Measurements from ENCODE around the gene PTN.

PTN gene

GRCh38 chr7:137354961-137355360 lies 11.4 kb upstream of the PTN start:
- Histone ChIP-seq H3K9me3 (ENCODE audit: control insufficient read depth in 5 of 5, low read length in 5 of 5) (peaks cover 0 to 10% (median 9%) of the 10 kb centered on the region in 5 donors), H3K36me3 (ENCODE audit: control insufficient read depth in 5 of 5, insufficient read depth in 5 of 5, low read length in 5 of 5) (no peaks in the 10 kb centered on the region), H3K4me1 (ENCODE audit: control insufficient read depth in 5 of 5, insufficient read depth in 5 of 5, low read length in 5 of 5) (peaks cover 0 to 2% (median 0%) of the 10 kb centered on the region in 5 donors), H3K9ac (ENCODE audit: low read length in 5 of 5) (no peak overlapping the region), H3K27me3 (ENCODE audit: control insufficient read depth in 5 of 5, insufficient read depth in 4 of 5, low read length in 5 of 5) (no peaks in the 10 kb centered on the region), H3K27ac (ENCODE audit: low read depth, low read length) (no peak overlapping the region), H3K4me3 (ENCODE audit: low read depth in 1 of 5, low read length in 5 of 5) (no peak overlapping the region)

- H3K9me3 ChIP-seq (ENCODE audit: control insufficient read depth in 5 of 5, low read length in 5 of 5) = peaks cover 0 to 7% (median 4%) of the 10 kb centered on the region in 5 donors
- H3K27me3 ChIP-seq (ENCODE audit: control insufficient read depth in 5 of 5, insufficient read depth in 4 of 5, low read length in 5 of 5) = no peaks in the 10 kb centered on the region
- H3K4me1 ChIP-seq (ENCODE audit: control insufficient read depth in 5 of 5, insufficient read depth in 5 of 5, low read length in 5 of 5) = peaks cover 0 to 2% (median 0%) of the 10 kb centered on the region in 5 donors
- no peak overlapping the region for H3K27ac ChIP-seq (ENCODE audit: low read depth, low read length)
- no peaks in the 10 kb centered on the region for H3K36me3 ChIP-seq (ENCODE audit: control insufficient read depth in 5 of 5, insufficient read depth in 5 of 5, low read length in 5 of 5)
- H3K9ac ChIP-seq (ENCODE audit: low read length in 5 of 5) = no peak overlapping the region
- H3K4me3 ChIP-seq (ENCODE audit: low read depth in 1 of 5, low read length in 5 of 5) = no peak overlapping the region
Measured at GRCh38 chr7:137354396-137354795, 10.9 kb upstream of the PTN start.

DNA sequence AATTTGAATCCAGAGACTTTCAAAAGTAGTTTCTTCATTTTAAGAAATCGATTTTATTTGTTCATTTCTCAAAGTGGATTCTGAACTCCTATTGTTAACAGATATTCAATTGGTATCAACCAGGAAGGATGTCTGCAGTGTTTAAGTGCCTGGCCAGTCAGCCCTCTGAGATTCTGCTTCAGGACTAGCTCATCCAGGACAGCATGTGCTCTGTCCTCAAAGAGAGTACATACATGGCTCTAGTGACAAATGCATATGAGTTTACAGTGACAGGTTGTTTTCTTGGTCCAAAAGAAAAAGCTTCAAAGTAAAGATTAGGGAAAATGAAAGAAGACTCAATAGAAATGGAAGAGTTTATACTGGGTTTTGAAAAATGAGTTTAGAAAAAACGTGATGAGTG lies 8.4 kb upstream of the PTN start:
- no peaks in the 10 kb centered on the region for H3K36me3 ChIP-seq (ENCODE audit: control insufficient read depth in 5 of 5, insufficient read depth in 5 of 5, low read length in 5 of 5)
- H3K27ac ChIP-seq (ENCODE audit: low read depth, low read length) = no peak overlapping the region
- no peaks in the 10 kb centered on the region for H3K9me3 ChIP-seq (ENCODE audit: control insufficient read depth in 5 of 5, low read length in 5 of 5)
- no peak overlapping the region for H3K4me3 ChIP-seq (ENCODE audit: low read depth in 1 of 5, low read length in 5 of 5)
- peaks cover 0 to 2% (median 0%) of the 10 kb centered on the region in 5 donors for H3K4me1 ChIP-seq (ENCODE audit: control insufficient read depth in 5 of 5, insufficient read depth in 5 of 5, low read length in 5 of 5)
- H3K9ac ChIP-seq (ENCODE audit: low read length in 5 of 5) = no peak overlapping the region
- no peaks in the 10 kb centered on the region for H3K27me3 ChIP-seq (ENCODE audit: control insufficient read depth in 5 of 5, insufficient read depth in 4 of 5, low read length in 5 of 5)

- Histone ChIP-seq H3K27me3 (ENCODE audit: control insufficient read depth in 5 of 5, insufficient read depth in 4 of 5, low read length in 5 of 5) (peaks cover 0 to 8% (median 5%) of the 10 kb centered on the region in 5 donors), H3K9me3 (ENCODE audit: control insufficient read depth in 5 of 5, low read length in 5 of 5) (no peaks in the 10 kb centered on the region), H3K36me3 (ENCODE audit: control insufficient read depth in 5 of 5, insufficient read depth in 5 of 5, low read length in 5 of 5) (no peaks in the 10 kb centered on the region), H3K4me1 (ENCODE audit: control insufficient read depth in 5 of 5, insufficient read depth in 5 of 5, low read length in 5 of 5) (peaks cover 0 to 12% (median 8%) of the 10 kb centered on the region in 5 donors), H3K9ac (ENCODE audit: low read length in 5 of 5) (no peak overlapping the region), H3K4me3 (ENCODE audit: low read depth in 1 of 5, low read length in 5 of 5) (no peak overlapping the region), H3K27ac (ENCODE audit: low read depth, low read length) (no peak overlapping the region)
Measured at GRCh38 chr7:137345799-137346449, 2.4 kb upstream of the PTN start.

GRCh38 chr7:137342828-137343261 lies 688 bp downstream of the PTN start:
- peaks cover 0 to 12% (median 8%) of the 10 kb centered on the region in 5 donors for H3K4me1 ChIP-seq (ENCODE audit: control insufficient read depth in 5 of 5, insufficient read depth in 5 of 5, low read length in 5 of 5)
- no peak overlapping the region for H3K9ac ChIP-seq (ENCODE audit: low read length in 5 of 5)
- H3K27me3 ChIP-seq (ENCODE audit: control insufficient read depth in 5 of 5, insufficient read depth in 4 of 5, low read length in 5 of 5) = peaks cover 0 to 8% (median 5%) of the 10 kb centered on the region in 5 donors
- H3K9me3 ChIP-seq (ENCODE audit: control insufficient read depth in 5 of 5, low read length in 5 of 5) = no peaks in the 10 kb centered on the region
- no peaks in the 10 kb centered on the region for H3K36me3 ChIP-seq (ENCODE audit: control insufficient read depth in 5 of 5, insufficient read depth in 5 of 5, low read length in 5 of 5)
- peak overlapping the region in 2 of 5 donors; percentile 27 to 53 for H3K4me3 ChIP-seq (ENCODE audit: low read depth in 1 of 5, low read length in 5 of 5)
- H3K27ac ChIP-seq (ENCODE audit: low read depth, low read length) = no peak overlapping the region

DNA sequence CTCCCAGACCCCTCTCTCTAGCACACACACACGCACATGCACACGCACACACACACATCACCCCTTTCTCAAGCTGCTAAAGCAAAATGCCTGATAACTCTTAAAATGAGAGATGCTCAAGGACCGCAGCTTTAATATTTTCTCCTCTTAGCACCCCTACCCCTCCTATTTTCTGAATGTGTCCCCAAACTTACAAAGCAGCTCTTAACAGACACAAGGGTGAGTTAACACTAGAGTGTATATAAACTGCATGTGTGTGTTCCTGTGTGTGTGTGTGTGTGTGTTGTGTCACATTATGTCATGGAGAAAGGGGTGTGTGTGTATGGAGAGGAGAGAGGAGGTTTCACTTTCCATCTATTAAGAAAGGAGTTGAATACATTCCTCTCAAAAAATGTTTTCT lies 1.3 kb downstream of the PTN start:
- Histone ChIP-seq H3K27ac (ENCODE audit: low read depth, low read length) (no peak overlapping the region), H3K9ac (ENCODE audit: low read length in 5 of 5) (no peak overlapping the region), H3K4me3 (ENCODE audit: low read depth in 1 of 5, low read length in 5 of 5) (no peak overlapping the region), H3K9me3 (ENCODE audit: control insufficient read depth in 5 of 5, low read length in 5 of 5) (no peaks in the 10 kb centered on the region), H3K27me3 (ENCODE audit: control insufficient read depth in 5 of 5, insufficient read depth in 4 of 5, low read length in 5 of 5) (peaks cover 0 to 8% (median 5%) of the 10 kb centered on the region in 5 donors), H3K36me3 (ENCODE audit: control insufficient read depth in 5 of 5, insufficient read depth in 5 of 5, low read length in 5 of 5) (no peaks in the 10 kb centered on the region), H3K4me1 (ENCODE audit: control insufficient read depth in 5 of 5, insufficient read depth in 5 of 5, low read length in 5 of 5) (peaks cover 0 to 12% (median 8%) of the 10 kb centered on the region in 5 donors)

DNA sequence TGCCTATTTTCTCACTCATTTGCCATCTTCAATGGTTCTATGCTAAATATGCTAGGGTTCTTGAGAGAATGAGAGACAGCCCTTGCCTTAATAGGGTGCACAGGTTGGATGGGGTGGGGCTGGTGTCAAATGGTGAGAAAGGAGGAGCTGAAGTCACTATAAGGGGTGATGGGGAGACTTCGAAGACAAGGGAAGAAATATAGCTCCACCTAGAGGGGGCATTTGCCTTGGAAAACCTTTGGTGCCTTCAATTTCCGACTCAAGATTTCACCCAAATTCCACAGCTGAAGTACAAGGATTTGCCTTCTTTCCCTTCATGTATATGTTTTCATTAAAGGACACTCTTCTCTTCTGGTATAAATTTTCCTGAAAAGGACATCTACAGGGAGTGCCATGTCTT lies 5.6 kb downstream of the PTN start:
- H3K27ac ChIP-seq (ENCODE audit: low read depth, low read length) = no peak overlapping the region

GRCh38 chr7:137335814-137336213 lies 7.7 kb downstream of the PTN start:
- peaks cover 0 to 2% (median 0%) of the 10 kb centered on the region in 5 donors for H3K9me3 ChIP-seq (ENCODE audit: control insufficient read depth in 5 of 5, low read length in 5 of 5)
- H3K36me3 ChIP-seq (ENCODE audit: control insufficient read depth in 5 of 5, insufficient read depth in 5 of 5, low read length in 5 of 5) = no peaks in the 10 kb centered on the region
- no peaks in the 10 kb centered on the region for H3K27me3 ChIP-seq (ENCODE audit: control insufficient read depth in 5 of 5, insufficient read depth in 4 of 5, low read length in 5 of 5)
- no peak overlapping the region for H3K27ac ChIP-seq (ENCODE audit: low read depth, low read length)
- H3K4me1 ChIP-seq (ENCODE audit: control insufficient read depth in 5 of 5, insufficient read depth in 5 of 5, low read length in 5 of 5) = no peaks in the 10 kb centered on the region
- no peak overlapping the region for H3K9ac ChIP-seq (ENCODE audit: low read length in 5 of 5)
- no peak overlapping the region for H3K4me3 ChIP-seq (ENCODE audit: low read depth in 1 of 5, low read length in 5 of 5)

More for the DNA sequence above, 5.6 kb downstream of the PTN start:
- Histone ChIP-seq H3K36me3 (ENCODE audit: control insufficient read depth in 5 of 5, insufficient read depth in 5 of 5, low read length in 5 of 5) (no peaks in the 10 kb centered on the region), H3K4me3 (ENCODE audit: low read depth in 1 of 5, low read length in 5 of 5) (no peak overlapping the region), H3K9me3 (ENCODE audit: control insufficient read depth in 5 of 5, low read length in 5 of 5) (peaks cover 0 to 2% (median 0%) of the 10 kb centered on the region in 5 donors), H3K4me1 (ENCODE audit: control insufficient read depth in 5 of 5, insufficient read depth in 5 of 5, low read length in 5 of 5) (peaks cover 0 to under 1% (median 0%) of the 10 kb centered on the region in 5 donors), H3K27me3 (ENCODE audit: control insufficient read depth in 5 of 5, insufficient read depth in 4 of 5, low read length in 5 of 5) (peaks cover 0 to under 1% (median 0%) of the 10 kb centered on the region in 5 donors), H3K9ac (ENCODE audit: low read length in 5 of 5) (no peak overlapping the region)

DNA sequence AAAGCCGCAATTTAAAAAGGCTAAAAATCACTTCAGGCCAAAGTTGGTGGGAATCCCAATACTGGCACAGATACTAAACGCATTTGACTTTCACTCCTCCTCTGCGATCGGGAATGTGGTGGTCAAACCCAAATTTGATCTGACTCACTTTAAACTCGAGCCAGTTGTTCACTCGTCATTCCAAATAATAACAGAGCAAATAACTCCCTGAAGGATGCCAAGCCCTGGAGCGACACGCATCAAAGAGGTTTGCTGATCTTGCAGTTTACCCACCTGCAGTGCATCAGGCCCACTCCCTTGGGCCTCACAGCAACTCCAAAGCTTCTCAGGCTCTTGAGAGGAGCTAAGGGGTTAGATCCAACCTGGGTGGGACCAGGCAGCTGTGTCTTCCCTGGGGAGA lies 12.2 kb downstream of the PTN start:
- H3K36me3 ChIP-seq (ENCODE audit: control insufficient read depth in 5 of 5, insufficient read depth in 5 of 5, low read length in 5 of 5) = no peaks in the 10 kb centered on the region
- no peak overlapping the region for H3K4me3 ChIP-seq (ENCODE audit: low read depth in 1 of 5, low read length in 5 of 5)
- H3K4me1 ChIP-seq (ENCODE audit: control insufficient read depth in 5 of 5, insufficient read depth in 5 of 5, low read length in 5 of 5) = peaks cover 0 to 5% (median 0%) of the 10 kb centered on the region in 5 donors
- no peak overlapping the region for H3K27ac ChIP-seq (ENCODE audit: low read depth, low read length)
- H3K27me3 ChIP-seq (ENCODE audit: control insufficient read depth in 5 of 5, insufficient read depth in 4 of 5, low read length in 5 of 5) = no peaks in the 10 kb centered on the region
- no peak overlapping the region for H3K9ac ChIP-seq (ENCODE audit: low read length in 5 of 5)
- peaks cover 0 to 2% (median 0%) of the 10 kb centered on the region in 5 donors for H3K9me3 ChIP-seq (ENCODE audit: control insufficient read depth in 5 of 5, low read length in 5 of 5)

DNA sequence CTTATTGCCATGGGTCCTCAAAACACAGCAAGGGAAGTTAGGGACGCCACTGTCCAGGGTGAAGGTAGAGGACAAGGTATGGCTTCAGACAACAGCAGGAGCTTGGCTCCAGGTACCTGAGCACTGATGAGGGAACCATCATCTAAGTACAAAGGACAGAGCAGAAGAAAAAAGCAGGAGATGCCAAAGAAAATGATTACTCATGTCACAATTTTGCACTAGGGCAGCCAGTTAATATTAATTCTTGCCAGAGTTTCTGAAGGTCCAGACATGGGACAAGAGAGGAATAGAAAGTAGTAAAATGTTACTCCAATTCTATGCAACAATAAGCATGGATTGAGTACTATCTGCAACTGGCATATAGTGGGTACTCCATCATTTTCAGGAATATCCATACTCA lies 14.1 kb downstream of the PTN start:
- Histone ChIP-seq H3K27ac (ENCODE audit: low read depth, low read length) (no peak overlapping the region), H3K4me3 (ENCODE audit: low read depth in 1 of 5, low read length in 5 of 5) (no peak overlapping the region), H3K36me3 (ENCODE audit: control insufficient read depth in 5 of 5, insufficient read depth in 5 of 5, low read length in 5 of 5) (no peaks in the 10 kb centered on the region), H3K4me1 (ENCODE audit: control insufficient read depth in 5 of 5, insufficient read depth in 5 of 5, low read length in 5 of 5) (peaks cover 0 to 5% (median 0%) of the 10 kb centered on the region in 5 donors), H3K27me3 (ENCODE audit: control insufficient read depth in 5 of 5, insufficient read depth in 4 of 5, low read length in 5 of 5) (no peaks in the 10 kb centered on the region), H3K9me3 (ENCODE audit: control insufficient read depth in 5 of 5, low read length in 5 of 5) (peaks cover 0 to 2% (median 0%) of the 10 kb centered on the region in 5 donors), H3K9ac (ENCODE audit: low read length in 5 of 5) (no peak overlapping the region)

All from subcutaneous abdominal adipose tissue (tissue), 5 donors.